Fibroblast of lung (primary cell): ENCODE data around the gene PCGF6. TPM values are rescaled to one million over a fixed set of nuclear protein-coding genes. Genes with fewer than 3 reads are reported as not detected.

ENCODE experiments used
- DNase-seq, 2 donors: peaks; one replicate each; pipeline versions ENCODE4 v3.0.0 to v3.0.0-alpha.2; 2010; ENCODE audit warnings: low read depth in 2 of 2
- H2AFZ ChIP-seq: 2 replicates; pipeline ENCODE4 v1.5.1; 2012; ENCODE audit warnings: low read length, control low read depth, inconsistent platforms
- H3K27ac ChIP-seq: 2 replicates; pipeline ENCODE4 v1.5.1; 2011; ENCODE audit warnings: low read length, control low read depth; ENCODE audit not compliant: insufficient read depth
- H3K27me3 ChIP-seq: 2 replicates; pipeline ENCODE4 v1.5.1; 2011; ENCODE audit warnings: mild to moderate bottlenecking, low read length; ENCODE audit not compliant: control insufficient read depth, insufficient read depth
- H3K36me3 ChIP-seq: 2 replicates; pipeline ENCODE4 v1.5.1; 2011; ENCODE audit warnings: low read length; ENCODE audit not compliant: control insufficient read depth, insufficient read depth
- H3K4me1 ChIP-seq: 2 replicates; pipeline ENCODE4 v1.5.1; 2011; ENCODE audit warnings: low read length; ENCODE audit not compliant: control insufficient read depth, insufficient read depth; ENCODE audit errors: extremely low read depth
- H3K4me2 ChIP-seq: 2 replicates; pipeline ENCODE4 v1.5.1; 2011; ENCODE audit warnings: low read length, control low read depth; ENCODE audit not compliant: insufficient read depth; ENCODE audit errors: extremely low read depth
- H3K4me3 ChIP-seq, 4 experiments: fragments of 200-600 bp in 1 of 4; sonication (generic) in 1 of 4; replicated peaks in 1 of 4; 2 replicates each; pipeline ENCODE4 v1.5.1; 2011 to 2016; ENCODE audit warnings: low read length in 4 of 4, low read depth in 3 of 4, mild to moderate bottlenecking in 3 of 4, control low read depth in 2 of 4, inconsistent platforms in 1 of 4, mixed read lengths in 1 of 4; ENCODE audit not compliant: insufficient read depth in 1 of 4; ENCODE audit errors: control extremely low read depth in 1 of 4
- H3K79me2 ChIP-seq: 2 replicates; pipeline ENCODE4 v1.5.1; 2012; ENCODE audit warnings: mild to moderate bottlenecking, low read length, inconsistent platforms; ENCODE audit not compliant: control insufficient read depth, insufficient read depth
- H3K9ac ChIP-seq: 2 replicates; pipeline ENCODE4 v1.5.1; 2011; ENCODE audit warnings: mild to moderate bottlenecking, low read length, control low read depth; ENCODE audit not compliant: insufficient read depth
- H3K9me3 ChIP-seq: 2 replicates; pipeline ENCODE4 v1.5.1; 2012; ENCODE audit warnings: low read depth, low read length; ENCODE audit not compliant: control insufficient read depth, insufficient read depth
- H4K20me1 ChIP-seq: 2 replicates; pipeline ENCODE4 v1.5.1; 2011; ENCODE audit warnings: low read length; ENCODE audit not compliant: control insufficient read depth, insufficient read depth; ENCODE audit errors: extremely low read depth
- CTCF ChIP-seq, 2 donors: IDR thresholded peaks in 1 of 2; conservative IDR thresholded peaks in 1 of 2; 1 replicate in 1 of 2; 2 replicates in 1 of 2; pipeline ENCODE4 v1.5.1; 2011 to 2012; ENCODE audit warnings: low read length in 2 of 2, control low read depth in 1 of 2, inconsistent platforms in 1 of 2, low read depth in 1 of 2, mild to moderate bottlenecking in 1 of 2
- EZH2 ChIP-seq: IDR thresholded peaks from 2 replicates; pipeline ENCODE4 v1.5.1; 2012; ENCODE audit warnings: low read length, control low read depth, mild to moderate bottlenecking; ENCODE audit errors: missing control alignments
- polyA plus RNA-seq, 2 donors: library from polyadenylated mRNA; depleted of rRNA in 1 of 2; stranded (reverse) in 1 of 2; unstranded in 1 of 2; fragments of >200 nt; gene quantifications; 2 replicates each; pipeline ENCODE4 v1.2.1, GENCODE V29; 2011 to 2012; ENCODE audit warnings: missing spikeins in 1 of 2
- total RNA-seq: library from RNA; depleted of rRNA; stranded (reverse); fragments of >200 nt; gene quantifications from 2 replicates; pipeline ENCODE4 v1.2.1, GENCODE V29; 2014

Gene PCGF6
- total and polyA plus RNA-seq, 2 donors (not counting 1 experiment from before 2014, with no cell fraction given) = 8.9 to 13.2 TPM

DNA sequence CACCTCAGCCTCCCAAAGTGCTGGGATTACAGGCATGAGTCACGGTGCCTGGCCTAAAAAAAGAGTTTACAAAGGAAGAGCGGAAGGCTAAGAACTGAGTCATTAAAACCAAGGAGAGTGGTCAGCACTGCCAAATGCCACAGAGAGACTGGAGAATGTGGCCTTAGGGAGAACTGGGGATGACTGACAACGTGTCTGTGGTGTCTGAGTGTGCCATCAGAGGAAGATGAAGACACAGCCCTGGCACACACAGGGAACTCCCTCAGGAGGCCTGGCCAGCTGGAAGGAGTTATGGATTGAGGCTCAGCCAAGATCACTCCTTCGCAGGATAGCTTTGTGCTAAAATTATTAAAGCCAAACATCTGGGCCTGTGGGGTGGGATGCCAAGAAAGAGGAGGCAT, 77.9 kb downstream of the PCGF6 start:
- H3K4me3 ChIP-seq = no peak overlapping the region
- peaks cover 12% of the 10 kb centered on the region for H3K4me1 ChIP-seq

DNA sequence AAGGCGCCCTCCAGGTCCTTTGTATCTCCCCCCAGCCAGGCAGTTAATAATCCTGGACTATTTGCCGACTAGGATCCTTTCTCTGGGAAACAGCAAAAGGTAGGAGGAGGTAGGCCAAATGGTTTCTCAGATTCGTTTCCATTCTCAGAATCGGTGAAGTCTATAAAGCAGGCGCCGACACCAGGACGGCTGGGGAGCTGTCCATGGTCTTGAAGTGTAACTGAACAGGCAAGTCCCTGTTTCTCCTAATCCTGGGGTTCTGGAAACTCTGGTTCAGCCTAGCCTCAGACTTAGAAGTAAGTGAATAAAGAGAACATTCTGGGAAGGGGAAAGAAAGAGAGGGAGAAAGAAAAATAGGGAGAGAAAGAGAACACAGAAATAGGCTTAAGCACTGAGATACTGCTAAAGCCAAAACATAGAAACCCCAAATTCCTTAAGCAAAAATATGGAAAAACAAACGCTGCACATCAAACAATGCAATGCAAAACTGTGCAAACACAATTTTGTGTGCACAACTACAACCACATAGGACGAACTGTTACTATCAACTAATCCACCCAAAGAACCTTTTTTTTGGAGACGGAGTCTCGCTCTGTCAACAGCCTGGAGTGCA, 85.1 kb downstream of the PCGF6 start:
- Histone ChIP-seq H3K4me3 (no peak overlapping the region), H3K79me2 (no peaks in the 10 kb centered on the region), H3K4me1 (no peaks in the 10 kb centered on the region), H4K20me1 (no peaks in the 10 kb centered on the region), H2AFZ (no peak overlapping the region), H3K4me2 (no peak overlapping the region), H3K36me3 (no peaks in the 10 kb centered on the region), H3K9ac (no peak overlapping the region), H3K27me3 (peaks cover 10% of the 10 kb centered on the region), H3K9me3 (no peaks in the 10 kb centered on the region), H3K27ac (no peak overlapping the region)
- DNase-seq = peak; percentile 71 to 81
- TF ChIP-seq CTCF (conservative IDR thresholded peaks at IDR 0.05 in 1 of 2, IDR thresholded peaks at IDR 0.05 in 1 of 2; ENCODE audit: low read depth in 1 of 2, low read length in 2 of 2) (no peak), EZH2 (no peak)

More for the DNA sequence above, 77.9 kb downstream of the PCGF6 start:
- H3K27ac ChIP-seq = no peak overlapping the region
- H3K36me3 ChIP-seq = no peaks in the 10 kb centered on the region
- no peak overlapping the region for H2AFZ ChIP-seq
- H4K20me1 ChIP-seq = no peaks in the 10 kb centered on the region
- TF ChIP-seq EZH2 (no peak), CTCF (conservative IDR thresholded peaks at IDR 0.05 in 1 of 2, IDR thresholded peaks at IDR 0.05 in 1 of 2; ENCODE audit: low read depth in 1 of 2, low read length in 2 of 2) (no peak)
- no peak overlapping the region for H3K4me2 ChIP-seq
- no peaks in the 10 kb centered on the region for H3K9me3 ChIP-seq
- H3K27me3 ChIP-seq = peaks cover 17% of the 10 kb centered on the region
- H3K9ac ChIP-seq = no peak overlapping the region
- H3K79me2 ChIP-seq = no peaks in the 10 kb centered on the region
- DNase-seq = peak; percentile 91 to 98

- no peaks in the 10 kb centered on the region for H3K9me3 ChIP-seq
- peak in 1 of 2 donors; percentile 17 for DNase-seq
- no peak overlapping the region for H3K4me2 ChIP-seq
- no peak overlapping the region for H2AFZ ChIP-seq
- no peak overlapping the region for H3K9ac ChIP-seq
- no peaks in the 10 kb centered on the region for H4K20me1 ChIP-seq
- TF ChIP-seq CTCF (conservative IDR thresholded peaks at IDR 0.05 in 1 of 2, IDR thresholded peaks at IDR 0.05 in 1 of 2; ENCODE audit: low read depth in 1 of 2, low read length in 2 of 2) (no peak), EZH2 (no peak)
- peaks cover 10% of the 10 kb centered on the region for H3K27me3 ChIP-seq
- H3K36me3 ChIP-seq = no peaks in the 10 kb centered on the region
- no peaks in the 10 kb centered on the region for H3K79me2 ChIP-seq
- H3K4me1 ChIP-seq = no peaks in the 10 kb centered on the region
- H3K4me3 ChIP-seq = no peak overlapping the region
- H3K27ac ChIP-seq = no peak overlapping the region
Observed at GRCh38 chr10:103262229-103262628, 88.7 kb downstream of the PCGF6 start.
